Measurements from ENCODE around the gene DNASE2B. TPM values are rescaled to one million over a fixed set of nuclear protein-coding genes. Genes with fewer than 3 reads are reported as not detected.

Gene DNASE2B
- total and polyA plus RNA-seq, 4 experiments from 2014 or later = not detected

DNA sequence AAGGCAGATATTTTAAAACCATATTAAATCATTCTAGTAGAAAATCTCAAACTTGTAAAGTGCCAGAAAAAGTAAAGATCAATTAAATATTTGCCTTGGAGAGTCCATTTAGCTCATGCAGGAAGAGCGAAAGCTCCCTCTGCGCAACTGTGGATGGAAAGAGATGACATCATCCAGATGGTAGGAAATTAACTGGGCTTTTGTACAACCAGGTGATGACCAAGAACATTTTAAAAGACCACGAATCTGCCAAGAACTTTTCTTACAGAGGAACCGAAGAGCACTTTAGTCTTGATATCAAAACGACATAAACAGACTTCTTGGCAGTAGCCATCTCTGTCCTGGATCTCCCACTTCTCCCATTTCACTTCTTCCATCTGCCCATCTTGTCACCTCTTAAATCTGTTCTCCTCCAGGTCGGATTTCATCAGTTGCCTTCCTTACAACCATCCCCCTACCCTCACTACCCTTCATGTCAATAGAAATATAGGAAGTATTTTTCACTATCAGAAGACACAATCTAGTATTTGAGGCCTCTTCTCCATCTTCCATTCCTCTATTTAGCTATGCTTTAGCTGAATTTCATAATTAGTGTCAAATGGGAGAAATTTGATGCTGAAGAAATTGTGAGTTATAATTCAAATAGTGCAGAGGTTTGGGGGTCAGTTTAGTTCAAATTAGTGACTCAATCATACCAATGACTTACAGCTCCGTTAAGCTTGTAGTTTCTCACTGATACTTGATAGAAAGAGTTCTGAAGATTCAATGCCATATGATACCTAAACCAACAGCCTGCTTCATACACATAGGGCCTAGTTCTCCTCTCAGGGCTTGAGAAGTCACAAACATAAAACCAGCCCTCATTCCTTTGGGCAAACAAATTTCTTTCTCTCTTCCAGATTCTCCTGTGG is 22.0 kb upstream of the DNASE2B start:
- H3K4me1 ChIP-seq (ENCODE audit: insufficient read depth, low read length) = no peaks in the 10 kb centered on the region
- no peaks in the 10 kb centered on the region for H3K4me1 Mint-ChIP-seq
- no peak overlapping the region for H3K4me3 ChIP-seq (ENCODE audit: low read length in 2 of 2)
- H3K27me3 Mint-ChIP-seq = peaks cover 0 to 3% of the 10 kb centered on the region in 2 donors
- POLR2A ChIA-PET (ENCODE audit: partially characterized antibody) = no interaction called here
- CTCF ChIA-PET (ENCODE audit: partially characterized antibody) = no interaction called here
- no peaks in the 10 kb centered on the region for H3K36me3 ChIP-seq (ENCODE audit: insufficient read depth, low read length)
- DNase-seq = no peak
- H3K36me3 Mint-ChIP-seq = no peaks in the 10 kb centered on the region
- H3K27ac ChIP-seq (ENCODE audit: low read depth, low read length) = no peak overlapping the region
- no peak overlapping the region for H3K27ac Mint-ChIP-seq
- no peaks in the 10 kb centered on the region for H3K9me3 Mint-ChIP-seq
- H3K27me3 ChIP-seq (ENCODE audit: insufficient read depth, low read length) = no peaks in the 10 kb centered on the region
- intact Hi-C loops (cut with micrococcal nuclease) = no loop called here
- H3K4me3 Mint-ChIP-seq = no peak overlapping the region
- no peaks in the 10 kb centered on the region for H3K9me3 ChIP-seq (ENCODE audit: control insufficient read depth in 1 of 2, low read length in 2 of 2)

- H3K36me3 ChIP-seq (ENCODE audit: insufficient read depth, low read length) = no peaks in the 10 kb centered on the region
- intact Hi-C loops (cut with micrococcal nuclease) = no loop called here
- no peaks in the 10 kb centered on the region for H3K4me1 ChIP-seq (ENCODE audit: insufficient read depth, low read length)
- DNase-seq = no peak
- peaks cover 3 to 4% of the 10 kb centered on the region in 2 donors for H3K27me3 Mint-ChIP-seq
- no peak overlapping the region for H3K27ac ChIP-seq (ENCODE audit: low read depth, low read length)
- H3K9me3 ChIP-seq (ENCODE audit: control insufficient read depth in 1 of 2, low read length in 2 of 2) = no peaks in the 10 kb centered on the region
- no peaks in the 10 kb centered on the region for H3K36me3 Mint-ChIP-seq
- no peaks in the 10 kb centered on the region for H3K27me3 ChIP-seq (ENCODE audit: insufficient read depth, low read length)
- H3K4me3 Mint-ChIP-seq = no peak overlapping the region
- H3K4me1 Mint-ChIP-seq = no peaks in the 10 kb centered on the region
- CTCF ChIA-PET (ENCODE audit: partially characterized antibody) = interaction anchor here (0.8 kb wide), 1 partner anchor 19 kb away, joined by 3 read pairs; no protein-coding TSS in a partner anchor
- peak overlapping the region in 1 of 7 donors; percentile 45 for H3K27ac Mint-ChIP-seq
- POLR2A ChIA-PET (ENCODE audit: partially characterized antibody) = no interaction called here
- H3K9me3 Mint-ChIP-seq = no peaks in the 10 kb centered on the region
- H3K4me3 ChIP-seq (ENCODE audit: low read length in 2 of 2) = no peak overlapping the region
Measured at GRCh38 chr1:84377480-84378095, 20.7 kb upstream of the DNASE2B start.

GRCh38 chr1:84379138-84379916 is 19.0 kb upstream of the DNASE2B start:
- H3K36me3 Mint-ChIP-seq = no peaks in the 10 kb centered on the region
- Histone ChIP-seq H3K27ac (ENCODE audit: low read depth, low read length) (no peak overlapping the region), H3K4me3 (ENCODE audit: low read length in 2 of 2) (no peak overlapping the region), H3K9me3 (ENCODE audit: control insufficient read depth in 1 of 2, low read length in 2 of 2) (no peaks in the 10 kb centered on the region), H3K36me3 (ENCODE audit: insufficient read depth, low read length) (no peaks in the 10 kb centered on the region), H3K27me3 (ENCODE audit: insufficient read depth, low read length) (no peaks in the 10 kb centered on the region), H3K4me1 (ENCODE audit: insufficient read depth, low read length) (no peaks in the 10 kb centered on the region)
- intact Hi-C loops (cut with micrococcal nuclease) = no loop called here
- ChIA-PET POLR2A (ENCODE audit: partially characterized antibody) (no interaction called here), CTCF (ENCODE audit: partially characterized antibody) (no interaction called here)
- no peaks in the 10 kb centered on the region for H3K4me1 Mint-ChIP-seq
- no peak overlapping the region for H3K27ac Mint-ChIP-seq
- H3K9me3 Mint-ChIP-seq = no peaks in the 10 kb centered on the region
- no peak for DNase-seq
- peaks cover 3 to 9% of the 10 kb centered on the region in 2 donors for H3K27me3 Mint-ChIP-seq
- H3K4me3 Mint-ChIP-seq = no peak overlapping the region

DNA sequence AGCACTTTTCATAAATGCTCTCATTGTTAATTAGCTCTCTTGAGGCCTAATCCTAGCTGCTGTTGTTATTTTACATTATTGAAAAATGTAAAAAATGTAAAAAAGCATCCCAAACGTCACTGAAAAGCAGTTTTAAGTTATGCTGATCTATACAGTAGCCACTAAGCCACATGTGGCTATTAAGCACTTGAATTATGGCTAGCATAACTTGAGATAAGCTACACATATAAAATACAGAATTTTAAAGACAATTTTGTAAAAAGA is 18.4 kb upstream of the DNASE2B start:
- CTCF ChIA-PET (ENCODE audit: partially characterized antibody) = no interaction called here
- no peak for DNase-seq
- Mint-ChIP-seq H3K4me3 (no peak overlapping the region), H3K9me3 (no peaks in the 10 kb centered on the region), H3K36me3 (no peaks in the 10 kb centered on the region), H3K4me1 (no peaks in the 10 kb centered on the region), H3K27me3 (peaks cover 3 to 9% of the 10 kb centered on the region in 2 donors), H3K27ac (no peak overlapping the region)
- Histone ChIP-seq H3K27me3 (ENCODE audit: insufficient read depth, low read length) (no peaks in the 10 kb centered on the region), H3K4me3 (ENCODE audit: low read length in 2 of 2) (no peak overlapping the region), H3K4me1 (ENCODE audit: insufficient read depth, low read length) (no peaks in the 10 kb centered on the region), H3K9me3 (ENCODE audit: control insufficient read depth in 1 of 2, low read length in 2 of 2) (no peaks in the 10 kb centered on the region), H3K27ac (ENCODE audit: low read depth, low read length) (no peak overlapping the region), H3K36me3 (ENCODE audit: insufficient read depth, low read length) (no peaks in the 10 kb centered on the region)
- intact Hi-C loops (cut with micrococcal nuclease) = no loop called here
- POLR2A ChIA-PET (ENCODE audit: partially characterized antibody) = no interaction called here

GRCh38 chr1:84382127-84382526 is 16.2 kb upstream of the DNASE2B start:
- intact Hi-C loops (cut with micrococcal nuclease) = no loop called here
- Histone ChIP-seq H3K27me3 (ENCODE audit: insufficient read depth, low read length) (no peaks in the 10 kb centered on the region), H3K27ac (ENCODE audit: low read depth, low read length) (no peak overlapping the region), H3K4me1 (ENCODE audit: insufficient read depth, low read length) (no peaks in the 10 kb centered on the region), H3K9me3 (ENCODE audit: control insufficient read depth in 1 of 2, low read length in 2 of 2) (no peaks in the 10 kb centered on the region), H3K4me3 (ENCODE audit: low read length in 2 of 2) (no peak overlapping the region), H3K36me3 (ENCODE audit: insufficient read depth, low read length) (no peaks in the 10 kb centered on the region)
- Mint-ChIP-seq H3K9me3 (no peaks in the 10 kb centered on the region), H3K36me3 (no peaks in the 10 kb centered on the region), H3K4me3 (no peak overlapping the region), H3K27me3 (peaks cover 2 to 9% of the 10 kb centered on the region in 2 donors), H3K4me1 (no peaks in the 10 kb centered on the region), H3K27ac (no peak overlapping the region)
- ChIA-PET POLR2A (ENCODE audit: partially characterized antibody) (no interaction called here), CTCF (ENCODE audit: partially characterized antibody) (no interaction called here)
- DNase-seq = no peak

GRCh38 chr1:84385347-84385746 is 12.9 kb upstream of the DNASE2B start:
- no peak overlapping the region for H3K4me3 ChIP-seq (ENCODE audit: low read length in 2 of 2)
- no peaks in the 10 kb centered on the region for H3K9me3 ChIP-seq (ENCODE audit: control insufficient read depth in 1 of 2, low read length in 2 of 2)
- no peak for DNase-seq
- Mint-ChIP-seq H3K4me1 (no peaks in the 10 kb centered on the region), H3K27ac (no peak overlapping the region), H3K9me3 (no peaks in the 10 kb centered on the region), H3K4me3 (no peak overlapping the region), H3K36me3 (no peaks in the 10 kb centered on the region), H3K27me3 (peaks cover 0 to 9% of the 10 kb centered on the region in 2 donors)
- H3K36me3 ChIP-seq (ENCODE audit: insufficient read depth, low read length) = no peaks in the 10 kb centered on the region
- no peaks in the 10 kb centered on the region for H3K27me3 ChIP-seq (ENCODE audit: insufficient read depth, low read length)
- intact Hi-C loops (cut with micrococcal nuclease) = no loop called here
- H3K4me1 ChIP-seq (ENCODE audit: insufficient read depth, low read length) = no peaks in the 10 kb centered on the region
- H3K27ac ChIP-seq (ENCODE audit: low read depth, low read length) = no peak overlapping the region
- ChIA-PET POLR2A (ENCODE audit: partially characterized antibody) (no interaction called here), CTCF (ENCODE audit: partially characterized antibody) (no interaction called here)

- H3K9me3 ChIP-seq (ENCODE audit: control insufficient read depth in 1 of 2, low read length in 2 of 2) = no peaks in the 10 kb centered on the region
- intact Hi-C loops (cut with micrococcal nuclease) = no loop called here
- no peaks in the 10 kb centered on the region for H3K9me3 Mint-ChIP-seq
- H3K36me3 Mint-ChIP-seq = no peaks in the 10 kb centered on the region
- peaks cover 0 to 9% of the 10 kb centered on the region in 2 donors for H3K27me3 Mint-ChIP-seq
- ChIA-PET CTCF (ENCODE audit: partially characterized antibody) (no interaction called here), POLR2A (ENCODE audit: partially characterized antibody) (no interaction called here)
- H3K4me1 ChIP-seq (ENCODE audit: insufficient read depth, low read length) = no peaks in the 10 kb centered on the region
- no peak for DNase-seq
- no peak overlapping the region for H3K4me3 Mint-ChIP-seq
- no peak overlapping the region for H3K27ac Mint-ChIP-seq
- no peak overlapping the region for H3K27ac ChIP-seq (ENCODE audit: low read depth, low read length)
- no peaks in the 10 kb centered on the region for H3K27me3 ChIP-seq (ENCODE audit: insufficient read depth, low read length)
- H3K36me3 ChIP-seq (ENCODE audit: insufficient read depth, low read length) = no peaks in the 10 kb centered on the region
- no peak overlapping the region for H3K4me3 ChIP-seq (ENCODE audit: low read length in 2 of 2)
- no peaks in the 10 kb centered on the region for H3K4me1 Mint-ChIP-seq
Measured at GRCh38 chr1:84386716-84387479, 11.4 kb upstream of the DNASE2B start.

All from CD4-positive, alpha-beta memory T cell (primary cell).